GM23338 (cell line): ENCODE measurements around the gene UTS2. TPM values are rescaled to one million over a fixed set of nuclear protein-coding genes. Genes with fewer than 3 reads are reported as not detected.

Experiments used
- ATAC-seq: fragments of 200-7000 bp; cut with Tn5 transposase; 3 replicates; pipeline ENCODE4 v1.9.1; 2020
- DNase-seq: peaks from one replicate; pipeline ENCODE4 v3.0.0-alpha.2; 2015; ENCODE audit warnings: low spot score
- H2AFZ ChIP-seq: fragments of 200-600 bp; sonication (generic); 2 replicates; pipeline ENCODE4 v1.8.0; 2016; ENCODE audit warnings: antibody characterized with exemption, mild to moderate bottlenecking, moderate library complexity
- H3F3A ChIP-seq: fragments of 200-600 bp; sonication (generic); replicated peaks from 2 replicates; pipeline ENCODE4 v1.8.0; 2017; ENCODE audit warnings: antibody characterized with exemption, mixed run types, low read depth
- H3K27ac ChIP-seq: fragments of 200-600 bp; sonication (generic); 2 replicates; pipeline ENCODE4 v1.6.1; 2016; ENCODE audit warnings: low read depth
- H3K27me3 ChIP-seq: fragments of 200-600 bp; sonication (generic); 2 replicates; pipeline ENCODE4 v1.8.0; 2016; ENCODE audit warnings: mild to moderate bottlenecking, mixed run types, moderate library complexity; ENCODE audit not compliant: insufficient read depth
- H3K36me3 ChIP-seq: fragments of 200-600 bp; sonication (generic); 2 replicates; pipeline ENCODE4 v1.8.0; 2016; ENCODE audit warnings: mild to moderate bottlenecking; ENCODE audit not compliant: insufficient read depth
- H3K4me1 ChIP-seq: fragments of 200-600 bp; sonication (generic); 2 replicates; pipeline ENCODE4 v1.8.0; 2016; ENCODE audit warnings: mild to moderate bottlenecking, moderate library complexity; ENCODE audit not compliant: insufficient read depth
- H3K4me2 ChIP-seq: fragments of 200-600 bp; sonication (generic); 2 replicates; pipeline ENCODE4 v1.7.1; 2017; ENCODE audit warnings: mixed run types
- H3K4me3 ChIP-seq: fragments of 200-600 bp; sonication (generic); 2 replicates; pipeline ENCODE4 v1.6.1; 2016; ENCODE audit warnings: mixed run types
- H3K79me2 ChIP-seq: fragments of 200-600 bp; sonication (generic); replicated peaks from 2 replicates; pipeline ENCODE4 v1.8.0; 2017; ENCODE audit warnings: mild to moderate bottlenecking; ENCODE audit not compliant: insufficient read depth
- H3K9me2 ChIP-seq: fragments of 200-600 bp; sonication (generic); 2 replicates; pipeline ENCODE4 v1.8.0; 2017; ENCODE audit not compliant: insufficient read depth
- H4K20me1 ChIP-seq: fragments of 200-600 bp; sonication (generic); replicated peaks from 2 replicates; pipeline ENCODE4 v1.8.0; 2017; ENCODE audit warnings: mild to moderate bottlenecking; ENCODE audit not compliant: insufficient read depth
- H3K27ac Mint-ChIP-seq: 2 replicates; pipeline ENCODE4 v1.8.0; 2020; ENCODE audit warnings: inconsistent platforms, mild to moderate bottlenecking, moderate library complexity, mixed read lengths
- H3K27me3 Mint-ChIP-seq: 3 replicates; pipeline ENCODE4 v1.8.0; 2022; ENCODE audit warnings: low read depth, mild to moderate bottlenecking, moderate library complexity, mixed read lengths, inconsistent platforms; ENCODE audit not compliant: insufficient read depth, poor library complexity
- H3K36me3 Mint-ChIP-seq: 3 replicates; pipeline ENCODE4 v1.8.0; 2021; ENCODE audit warnings: low read depth, mild to moderate bottlenecking, inconsistent platforms, moderate library complexity, mixed read lengths
- H3K4me1 Mint-ChIP-seq: 3 replicates; pipeline ENCODE4 v1.8.0; 2020; ENCODE audit warnings: mild to moderate bottlenecking, inconsistent platforms, mixed read lengths
- H3K4me3 Mint-ChIP-seq: 3 replicates; pipeline ENCODE4 v1.8.0; 2021; ENCODE audit warnings: moderate library complexity, mild to moderate bottlenecking, inconsistent platforms, mixed read lengths
- H3K9me3 Mint-ChIP-seq: 3 replicates; pipeline ENCODE4 v1.8.0; 2020; ENCODE audit warnings: moderate library complexity, mild to moderate bottlenecking, inconsistent platforms, mixed read lengths
- CREB1 ChIP-seq: fragments of 250-450 bp; sonication (Bioruptor Pico); IDR thresholded peaks from 2 replicates; pipeline ENCODE4 v1.5.0; 2020; ENCODE audit warnings: low read depth, mild to moderate bottlenecking, moderate library complexity
- CTCF ChIP-seq, 2 experiments: fragments of 200-600 bp in 1 of 2; sonication (generic) in 1 of 2; conservative IDR thresholded peaks; 2 replicates each; pipeline versions ENCODE4 v1.5.1 to v1.6.1; 2016 to 2017; ENCODE audit warnings: antibody characterized with exemption in 2 of 2, low read depth in 2 of 2, mild to moderate bottlenecking in 2 of 2, moderate library complexity in 1 of 2
- EZH2phosphoT487 ChIP-seq: fragments of 200-600 bp; sonication (generic); IDR thresholded peaks from one replicate; pipeline ENCODE4 v1.8.1; 2018; ENCODE audit warnings: antibody characterized with exemption; ENCODE audit not compliant: unreplicated experiment
- NANOG ChIP-seq: IDR thresholded peaks from 2 replicates; pipeline ENCODE4 v1.6.1; 2016; ENCODE audit warnings: antibody characterized with exemption, borderline replicate concordance
- POLR2AphosphoS5 ChIP-seq: IDR thresholded peaks from 2 replicates; pipeline ENCODE4 v1.6.1; 2016; ENCODE audit warnings: antibody characterized with exemption, low read depth
- ZNF331 ChIP-seq: fragments of 250-450 bp; sonication (Bioruptor Pico); IDR thresholded peaks from 2 replicates; pipeline ENCODE4 v1.5.0; 2020; ENCODE audit warnings: low read depth, mild to moderate bottlenecking, moderate library complexity
- polyA plus RNA-seq: library from polyadenylated mRNA; unstranded; fragments of >200 nt; fragmentation: Nextera tagmentation; extraction: Ambion mirVana; gene quantifications from 2 replicates; pipeline ENCODE4 v1.2.1, GENCODE V29; 2016
- total RNA-seq: library from RNA; depleted of rRNA; stranded (reverse); fragments of >200 nt; shearing (Covaris generic); gene quantifications from 2 replicates; pipeline ENCODE4 v1.2.3, GENCODE V29; 2014
- TF ChIP-seq, protein P1 (sequence below): fragments of 250-450 bp; sonication (Bioruptor Pico); IDR thresholded peaks from 2 replicates; pipeline ENCODE4 v1.5.0; 2020; ENCODE audit warnings: mild to moderate bottlenecking, moderate library complexity
- TF ChIP-seq, protein P2 (sequence below): IDR thresholded peaks from 2 replicates; pipeline ENCODE4 v1.6.1; 2016; ENCODE audit warnings: antibody characterized with exemption

Gene UTS2
- total and polyA plus RNA-seq, 2 experiments from 2014 or later: not detected

DNA sequence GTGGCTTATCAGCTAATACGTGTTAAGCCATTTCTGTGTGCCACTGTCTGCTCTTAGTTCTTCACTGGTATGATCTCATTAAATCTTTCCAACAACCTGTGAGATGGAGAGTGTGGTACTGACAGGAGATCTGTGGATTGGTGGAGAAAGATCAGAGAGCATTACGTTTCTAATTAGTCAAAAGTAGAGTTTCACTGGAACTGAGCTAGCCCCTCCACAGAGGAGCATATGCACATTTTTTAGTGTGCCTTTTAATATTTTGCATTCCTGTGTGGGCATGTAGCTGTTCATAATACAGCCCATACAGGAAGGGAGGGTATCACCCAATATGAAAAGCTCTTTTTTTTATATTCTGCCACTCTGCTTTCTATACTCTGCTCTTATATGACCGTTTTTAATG is 31.6 kb downstream of the UTS2 start (continued):
- TF ChIP-seq, protein P1, sequence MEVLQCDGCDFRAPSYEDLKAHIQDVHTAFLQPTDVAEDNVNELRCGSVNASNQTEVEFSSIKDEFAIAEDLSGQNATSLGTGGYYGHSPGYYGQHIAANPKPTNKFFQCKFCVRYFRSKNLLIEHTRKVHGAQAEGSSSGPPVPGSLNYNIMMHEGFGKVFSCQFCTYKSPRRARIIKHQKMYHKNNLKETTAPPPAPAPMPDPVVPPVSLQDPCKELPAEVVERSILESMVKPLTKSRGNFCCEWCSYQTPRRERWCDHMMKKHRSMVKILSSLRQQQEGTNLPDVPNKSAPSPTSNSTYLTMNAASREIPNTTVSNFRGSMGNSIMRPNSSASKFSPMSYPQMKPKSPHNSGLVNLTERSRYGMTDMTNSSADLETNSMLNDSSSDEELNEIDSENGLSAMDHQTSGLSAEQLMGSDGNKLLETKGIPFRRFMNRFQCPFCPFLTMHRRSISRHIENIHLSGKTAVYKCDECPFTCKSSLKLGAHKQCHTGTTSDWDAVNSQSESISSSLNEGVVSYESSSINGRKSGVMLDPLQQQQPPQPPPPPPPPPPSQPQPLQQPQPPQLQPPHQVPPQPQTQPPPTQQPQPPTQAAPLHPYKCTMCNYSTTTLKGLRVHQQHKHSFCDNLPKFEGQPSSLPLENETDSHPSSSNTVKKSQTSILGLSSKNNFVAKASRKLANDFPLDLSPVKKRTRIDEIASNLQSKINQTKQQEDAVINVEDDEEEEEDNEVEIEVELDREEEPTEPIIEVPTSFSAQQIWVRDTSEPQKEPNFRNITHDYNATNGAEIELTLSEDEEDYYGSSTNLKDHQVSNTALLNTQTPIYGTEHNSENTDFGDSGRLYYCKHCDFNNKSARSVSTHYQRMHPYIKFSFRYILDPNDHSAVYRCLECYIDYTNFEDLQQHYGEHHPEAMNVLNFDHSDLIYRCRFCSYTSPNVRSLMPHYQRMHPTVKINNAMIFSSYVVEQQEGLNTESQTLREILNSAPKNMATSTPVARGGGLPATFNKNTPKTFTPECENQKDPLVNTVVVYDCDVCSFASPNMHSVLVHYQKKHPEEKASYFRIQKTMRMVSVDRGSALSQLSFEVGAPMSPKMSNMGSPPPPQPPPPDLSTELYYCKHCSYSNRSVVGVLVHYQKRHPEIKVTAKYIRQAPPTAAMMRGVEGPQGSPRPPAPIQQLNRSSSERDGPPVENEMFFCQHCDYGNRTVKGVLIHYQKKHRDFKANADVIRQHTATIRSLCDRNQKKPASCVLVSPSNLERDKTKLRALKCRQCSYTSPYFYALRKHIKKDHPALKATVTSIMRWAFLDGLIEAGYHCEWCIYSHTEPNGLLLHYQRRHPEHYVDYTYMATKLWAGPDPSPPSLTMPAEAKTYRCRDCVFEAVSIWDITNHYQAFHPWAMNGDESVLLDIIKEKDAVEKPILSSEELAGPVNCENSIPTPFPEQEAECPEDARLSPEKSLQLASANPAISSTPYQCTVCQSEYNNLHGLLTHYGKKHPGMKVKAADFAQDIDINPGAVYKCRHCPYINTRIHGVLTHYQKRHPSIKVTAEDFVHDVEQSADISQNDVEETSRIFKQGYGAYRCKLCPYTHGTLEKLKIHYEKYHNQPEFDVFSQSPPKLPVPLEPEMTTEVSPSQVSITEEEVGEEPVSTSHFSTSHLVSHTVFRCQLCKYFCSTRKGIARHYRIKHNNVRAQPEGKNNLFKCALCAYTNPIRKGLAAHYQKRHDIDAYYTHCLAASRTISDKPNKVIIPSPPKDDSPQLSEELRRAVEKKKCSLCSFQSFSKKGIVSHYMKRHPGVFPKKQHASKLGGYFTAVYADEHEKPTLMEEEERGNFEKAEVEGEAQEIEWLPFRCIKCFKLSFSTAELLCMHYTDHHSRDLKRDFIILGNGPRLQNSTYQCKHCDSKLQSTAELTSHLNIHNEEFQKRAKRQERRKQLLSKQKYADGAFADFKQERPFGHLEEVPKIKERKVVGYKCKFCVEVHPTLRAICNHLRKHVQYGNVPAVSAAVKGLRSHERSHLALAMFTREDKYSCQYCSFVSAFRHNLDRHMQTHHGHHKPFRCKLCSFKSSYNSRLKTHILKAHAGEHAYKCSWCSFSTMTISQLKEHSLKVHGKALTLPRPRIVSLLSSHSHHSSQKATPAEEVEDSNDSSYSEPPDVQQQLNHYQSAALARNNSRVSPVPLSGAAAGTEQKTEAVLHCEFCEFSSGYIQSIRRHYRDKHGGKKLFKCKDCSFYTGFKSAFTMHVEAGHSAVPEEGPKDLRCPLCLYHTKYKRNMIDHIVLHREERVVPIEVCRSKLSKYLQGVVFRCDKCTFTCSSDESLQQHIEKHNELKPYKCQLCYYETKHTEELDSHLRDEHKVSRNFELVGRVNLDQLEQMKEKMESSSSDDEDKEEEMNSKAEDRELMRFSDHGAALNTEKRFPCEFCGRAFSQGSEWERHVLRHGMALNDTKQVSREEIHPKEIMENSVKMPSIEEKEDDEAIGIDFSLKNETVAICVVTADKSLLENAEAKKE (CRISPR knock-in tag): no peak
- TF ChIP-seq, protein P2, sequence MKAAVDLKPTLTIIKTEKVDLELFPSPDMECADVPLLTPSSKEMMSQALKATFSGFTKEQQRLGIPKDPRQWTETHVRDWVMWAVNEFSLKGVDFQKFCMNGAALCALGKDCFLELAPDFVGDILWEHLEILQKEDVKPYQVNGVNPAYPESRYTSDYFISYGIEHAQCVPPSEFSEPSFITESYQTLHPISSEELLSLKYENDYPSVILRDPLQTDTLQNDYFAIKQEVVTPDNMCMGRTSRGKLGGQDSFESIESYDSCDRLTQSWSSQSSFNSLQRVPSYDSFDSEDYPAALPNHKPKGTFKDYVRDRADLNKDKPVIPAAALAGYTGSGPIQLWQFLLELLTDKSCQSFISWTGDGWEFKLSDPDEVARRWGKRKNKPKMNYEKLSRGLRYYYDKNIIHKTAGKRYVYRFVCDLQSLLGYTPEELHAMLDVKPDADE: no peak
- TF ChIP-seq NANOG: no peak
- no peak for TF ChIP-seq CREB1 (CRISPR knock-in tag)
- TF ChIP-seq POLR2AphosphoS5: no peak

- Histone ChIP-seq H3K4me3 (no peak overlapping the region), H2AFZ (no peak overlapping the region), H3F3A (no peaks in the 10 kb centered on the region), H3K4me1 (no peaks in the 10 kb centered on the region), H3K79me2 (no peaks in the 10 kb centered on the region), H3K36me3 (peaks cover 22% of the 10 kb centered on the region; the same call in 1 of the 2 replicates), H3K9me2 (no peaks in the 10 kb centered on the region), H3K27me3 (no peaks in the 10 kb centered on the region), H3K4me2 (no peak overlapping the region), H3K27ac (no peak overlapping the region), H4K20me1 (0 out of 2 replicates have a peak, but pooled peaks cover 7% of the 10 kb centered on the region)
- DNase-seq: no peak
- peaks cover 16% of the 10 kb centered on the region for H3K9me3 Mint-ChIP-seq
- H3K27me3 Mint-ChIP-seq: no peaks in the 10 kb centered on the region
- ATAC-seq: no peak
- H3K36me3 Mint-ChIP-seq: peaks cover 40% of the 10 kb centered on the region
- no peak overlapping the region for H3K4me3 Mint-ChIP-seq
- no peak overlapping the region for H3K27ac Mint-ChIP-seq
- no peaks in the 10 kb centered on the region for H3K4me1 Mint-ChIP-seq
- TF ChIP-seq CTCF (conservative IDR thresholded peaks at IDR 0.05; ENCODE audit: low read depth in 2 of 2) (no peak), EZH2phosphoT487 (no peak), ZNF331 (no peak)
Observed at GRCh38 chr1:7813677-7814373, 39.0 kb downstream of the UTS2 start.
